Ectodermal cell (in vitro differentiated cells): ENCODE measurements around the gene PPP1R13B.

Experiments
- H3K27ac ChIP-seq: 2 replicates; pipeline ENCODE4 v1.7.0; 2013; ENCODE audit warnings: mild to moderate bottlenecking, low read depth, low read length; ENCODE audit not compliant: insufficient read depth, poor library complexity, severe bottlenecking
- H3K27me3 ChIP-seq: 2 replicates; pipeline ENCODE4 v1.7.0; 2013; ENCODE audit warnings: mild to moderate bottlenecking, low read length; ENCODE audit not compliant: insufficient read depth, control insufficient read depth, poor library complexity, severe bottlenecking
- H3K36me3 ChIP-seq: one replicate; pipeline ENCODE4 v1.7.0; 2013; ENCODE audit warnings: low read length; ENCODE audit not compliant: control insufficient read depth, insufficient read depth
- H3K4me1 ChIP-seq: one replicate; pipeline ENCODE4 v1.7.0; 2013; ENCODE audit warnings: low read length; ENCODE audit not compliant: control insufficient read depth, insufficient read depth
- H3K4me3 ChIP-seq: 2 replicates; pipeline ENCODE4 v1.7.0; 2013; ENCODE audit warnings: low read depth, low read length, control low read depth; ENCODE audit not compliant: insufficient read depth
- H3K9me3 ChIP-seq: 2 replicates; pipeline ENCODE4 v1.7.0; 2013; ENCODE audit warnings: mild to moderate bottlenecking, low read length, moderate library complexity; ENCODE audit not compliant: control insufficient read depth
- WGBS, 2 experiments: methylation state at CpG; one replicate each; pipeline ENCODE4 v1.1.7; 2013; ENCODE audit warnings: missing lambda C conversion rate in 2 of 2; 5-methylcytosine and 5-hydroxymethylcytosine counted together

PPP1R13B gene

GRCh38 chr14:103685276-103686211 is 161.8 kb downstream of the PPP1R13B start:
- no peaks in the 10 kb centered on the region for H3K4me1 ChIP-seq
- H3K36me3 ChIP-seq: peaks cover 32% of the 10 kb centered on the region
- H3K27me3 ChIP-seq: no peaks in the 10 kb centered on the region
- H3K9me3 ChIP-seq: no peaks in the 10 kb centered on the region
- no peak overlapping the region for H3K27ac ChIP-seq
- no peak overlapping the region for H3K4me3 ChIP-seq
- 94% methylated on average over 23 of the region's 23 CpGs for WGBS, 2 experiments

GRCh38 chr14:103684871-103685270 is 162.5 kb downstream of the PPP1R13B start:
- H3K4me1 ChIP-seq: no peaks in the 10 kb centered on the region
- H3K27ac ChIP-seq: no peak overlapping the region
- no peak overlapping the region for H3K4me3 ChIP-seq
- no peaks in the 10 kb centered on the region for H3K27me3 ChIP-seq
- no peaks in the 10 kb centered on the region for H3K9me3 ChIP-seq
- H3K36me3 ChIP-seq: peaks cover 38% of the 10 kb centered on the region
- 95 to 97% methylated on average over 15 of the region's 15 CpGs for WGBS, 2 experiments

GRCh38 chr14:103684471-103684870 is 162.9 kb downstream of the PPP1R13B start:
- H3K9me3 ChIP-seq: no peaks in the 10 kb centered on the region

More at GRCh38 chr14:103684471-103684870, 162.9 kb downstream of the PPP1R13B start:
- no peaks in the 10 kb centered on the region for H3K27me3 ChIP-seq
- no peaks in the 10 kb centered on the region for H3K4me1 ChIP-seq
- no peak overlapping the region for H3K27ac ChIP-seq
- peaks cover 42% of the 10 kb centered on the region for H3K36me3 ChIP-seq
- WGBS, 2 experiments: 95 to 97% methylated on average over 6 of the region's 6 CpGs
- no peak overlapping the region for H3K4me3 ChIP-seq
